Activated T-helper 1 cell treated with Interleukin-2 at 50 U/mL for 16 hours (primary cell): ENCODE measurements around the gene HPCAL1.
"Not testable (repeated sequence)": the region's sequence is repeated elsewhere in the genome, so short reads cannot be mapped to it uniquely, and the experiment has no call there.

Experiments used
- DNase-seq: peaks from one replicate; pipeline ENCODE4 v3.0.0-alpha.2; 2020; ENCODE audit warnings: low read depth

The HPCAL1 gene

DNA sequence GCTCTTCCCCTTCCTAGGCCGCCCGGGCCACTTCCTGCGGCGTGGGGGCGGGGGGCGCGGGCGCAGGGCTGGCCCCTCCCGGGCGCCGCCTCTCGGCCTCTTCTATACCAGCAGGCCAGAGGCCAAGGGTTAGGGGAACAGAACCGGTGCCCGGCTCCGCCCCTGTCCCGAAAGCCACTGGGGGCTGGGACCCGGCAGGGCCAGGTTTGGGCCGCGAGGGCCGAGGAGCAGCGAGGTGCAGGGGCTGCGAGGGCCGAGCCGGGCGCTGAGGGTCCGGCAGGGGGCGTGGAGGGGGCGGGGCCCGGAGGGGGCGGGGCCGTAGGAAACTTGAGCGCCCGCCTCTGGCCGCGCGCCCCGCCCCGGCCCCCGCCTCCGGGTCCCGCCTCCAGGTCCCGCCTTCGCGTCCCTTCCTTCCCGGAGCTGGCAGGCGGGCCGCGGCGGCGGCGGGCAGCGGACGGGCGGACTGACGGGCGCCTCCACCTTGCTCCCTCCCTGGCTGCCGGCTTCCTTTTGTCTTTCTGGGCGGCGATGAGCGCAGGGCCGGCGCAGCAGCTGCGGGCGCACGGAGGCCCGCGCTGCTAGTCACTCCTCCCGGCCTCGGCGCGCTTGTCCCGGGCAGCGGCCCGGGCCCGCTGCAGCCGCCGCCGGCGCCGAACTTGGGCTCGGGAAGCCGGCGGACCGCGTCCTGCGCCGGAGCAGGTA, at the start of gene HPCAL1:
HPCAL1 (plus strand) TSS at position 426 of the 702 bp plus-strand sequence. CDS start 116,854 bp downstream, outside the sequence.
- peak; percentile 76 for DNase-seq

DNA sequence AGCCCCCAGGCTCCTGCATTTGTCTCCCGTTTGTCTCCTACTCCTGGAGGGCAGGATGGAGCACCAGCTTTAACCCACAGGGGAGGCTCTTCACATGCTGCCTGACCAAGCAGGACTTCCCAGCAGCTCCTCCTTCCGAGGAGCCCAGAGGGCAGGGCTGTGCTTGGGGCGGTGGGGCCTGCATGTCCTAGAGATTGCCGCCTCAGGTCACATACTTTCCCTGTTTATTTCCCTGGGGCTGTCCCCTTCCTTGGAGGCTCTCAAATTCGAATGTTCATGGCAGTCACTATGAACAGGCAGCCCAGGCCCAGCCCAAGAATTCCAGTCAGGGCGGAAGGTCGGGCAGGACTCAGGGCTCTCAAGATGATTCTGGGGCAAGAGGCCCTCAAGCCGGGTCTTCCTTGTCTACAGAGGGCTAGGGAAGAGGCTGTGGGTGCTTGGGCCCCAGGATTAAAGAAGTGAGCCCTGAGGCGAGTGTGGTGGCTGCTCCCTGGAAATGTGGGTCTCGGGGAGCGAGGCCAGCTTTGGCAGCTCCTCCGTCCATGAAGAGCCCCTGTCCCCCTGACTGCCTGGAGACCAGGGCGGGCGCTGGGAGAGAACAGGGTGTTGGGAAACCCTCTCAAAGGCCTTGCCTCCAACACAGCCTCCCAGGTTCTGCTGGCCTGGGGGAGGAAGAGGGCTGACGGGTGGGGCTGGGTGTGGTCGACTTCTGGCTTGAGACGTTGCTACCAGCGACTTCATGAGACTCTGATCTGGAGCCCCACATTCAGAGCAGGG, 48.9 kb upstream of the HPCAL1 start:
- DNase-seq, result no peak

DNA sequence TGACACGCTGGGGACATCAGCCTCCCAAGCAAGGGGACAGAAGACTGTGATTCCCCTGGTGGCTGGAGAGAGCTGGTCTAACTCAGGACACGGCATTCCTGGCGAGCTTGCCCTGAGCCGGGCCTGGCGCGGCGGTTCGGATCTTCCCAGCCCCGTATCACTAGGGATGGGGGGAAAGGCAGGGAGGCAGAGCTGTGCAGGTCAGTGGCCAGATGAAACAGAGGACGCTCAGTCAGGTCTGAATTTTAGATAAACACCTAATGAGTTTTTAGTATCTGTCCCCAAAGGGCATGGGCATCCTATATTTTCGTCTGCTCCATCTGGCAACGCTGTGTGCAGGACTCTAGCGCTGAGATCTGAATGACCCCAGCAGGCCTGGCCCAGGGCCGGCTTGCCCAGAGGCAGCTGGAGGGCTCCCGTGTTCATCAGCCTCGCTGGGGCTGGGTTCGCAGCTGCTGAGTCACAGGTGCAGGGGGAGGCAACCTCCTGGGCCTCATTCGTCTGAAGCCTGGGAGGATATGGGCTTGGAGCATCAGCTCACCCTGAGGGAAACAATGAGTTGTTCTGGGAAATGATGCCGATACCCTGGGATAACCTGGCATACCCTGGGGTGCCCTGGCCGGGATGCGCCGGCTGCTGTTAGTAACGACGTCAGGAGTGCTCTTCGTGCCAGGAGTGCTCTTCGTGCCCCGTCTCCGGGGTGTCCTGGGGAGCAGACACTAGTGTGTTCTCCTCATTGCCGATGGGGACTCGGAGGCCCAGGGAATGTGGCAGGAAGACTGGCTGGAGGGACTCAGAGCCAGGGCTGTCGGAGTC, 48.1 kb upstream of the HPCAL1 start:
- DNase-seq, result no peak

DNA sequence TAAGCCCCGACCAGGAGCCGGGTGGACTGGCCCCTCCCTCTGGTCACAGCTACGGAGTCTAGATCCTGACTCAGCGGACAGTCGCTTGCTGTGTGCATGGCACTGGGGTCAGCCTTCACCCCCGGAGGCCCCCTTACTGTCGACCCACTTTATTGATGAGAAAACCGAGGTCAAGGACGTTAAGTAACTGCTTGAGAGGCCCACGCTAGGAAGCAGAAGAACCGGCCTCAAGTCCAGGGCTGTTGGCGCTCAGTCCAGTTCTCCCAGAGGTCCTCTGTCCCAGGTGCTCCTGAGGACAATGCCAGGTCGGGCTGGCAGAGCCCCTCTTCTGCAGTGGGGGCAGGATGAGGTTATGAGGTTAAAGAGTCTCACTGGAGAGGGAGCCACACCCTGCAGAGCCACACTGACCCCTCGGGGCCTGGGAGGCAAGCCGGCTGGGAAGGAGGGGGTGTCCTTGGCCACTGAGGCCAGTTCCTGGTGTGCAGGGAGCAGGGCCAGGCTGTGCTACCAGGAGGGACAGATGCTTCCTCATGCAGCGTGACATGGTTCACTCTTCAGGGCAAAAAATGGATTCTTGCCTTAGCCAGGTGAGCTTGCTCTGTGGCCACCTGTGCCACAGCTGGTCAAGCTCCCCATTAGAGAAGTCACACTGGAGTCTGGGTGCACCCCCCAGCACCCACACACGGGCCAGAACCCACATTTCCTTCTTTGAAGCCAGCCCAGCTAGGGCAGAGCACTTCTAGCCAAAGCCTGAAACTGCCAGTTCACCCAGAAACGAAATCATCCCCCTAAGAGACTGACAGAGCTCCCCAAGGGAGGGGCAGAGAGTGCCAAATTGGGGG, 47.3 kb upstream of the HPCAL1 start:
- no peak for DNase-seq

DNA sequence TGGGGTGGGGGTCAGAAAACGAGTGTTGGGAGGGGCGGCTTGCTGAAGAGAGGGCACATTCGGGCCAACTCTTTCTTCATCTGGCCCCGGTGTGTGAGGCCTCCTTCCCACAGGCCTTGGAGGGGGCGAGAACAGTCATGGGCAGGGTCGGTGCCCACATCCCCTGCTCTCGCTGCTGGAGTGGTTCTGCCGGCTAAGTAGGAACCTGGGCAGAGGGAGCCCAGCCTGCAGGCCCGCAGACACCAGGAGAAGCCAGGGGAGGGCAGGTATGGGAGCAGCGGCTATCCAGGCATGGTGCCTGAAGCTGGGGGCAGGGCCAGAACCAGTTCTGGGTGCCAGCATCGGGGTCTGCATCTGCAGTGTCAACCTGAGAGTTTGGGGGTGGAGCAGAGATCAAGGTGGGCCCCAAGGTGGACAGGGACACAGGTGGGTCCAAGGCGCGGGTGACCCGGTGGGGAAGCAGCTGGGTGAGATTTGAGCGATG, 46.6 kb upstream of the HPCAL1 start:
- no peak for DNase-seq

DNA sequence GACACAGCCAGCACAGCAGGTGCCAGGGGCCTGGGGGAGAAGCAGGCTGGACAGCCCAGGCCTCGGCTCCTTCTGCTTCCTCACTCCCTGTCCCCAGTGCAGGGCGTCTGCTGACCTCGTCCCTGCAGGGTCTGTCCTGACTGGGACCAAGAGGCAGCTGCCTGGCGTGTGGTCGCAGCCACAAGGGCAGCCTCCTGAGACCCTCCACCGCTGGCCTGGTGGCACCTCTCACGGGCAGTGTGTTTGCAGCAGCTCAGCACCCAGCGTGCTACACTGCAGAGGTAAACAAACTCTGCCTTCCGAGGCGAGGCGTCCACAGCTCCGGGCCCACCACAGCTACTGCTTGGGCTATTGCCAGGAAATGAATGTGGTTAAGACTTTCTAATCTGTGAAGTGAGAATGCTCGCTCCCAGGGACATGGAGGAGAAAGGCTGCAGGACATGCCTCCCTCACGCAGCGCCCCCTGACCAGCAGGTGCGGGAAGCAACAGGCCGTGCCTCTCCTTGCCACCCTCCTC, 46.1 kb upstream of the HPCAL1 start:
- DNase-seq, result no peak

DNA sequence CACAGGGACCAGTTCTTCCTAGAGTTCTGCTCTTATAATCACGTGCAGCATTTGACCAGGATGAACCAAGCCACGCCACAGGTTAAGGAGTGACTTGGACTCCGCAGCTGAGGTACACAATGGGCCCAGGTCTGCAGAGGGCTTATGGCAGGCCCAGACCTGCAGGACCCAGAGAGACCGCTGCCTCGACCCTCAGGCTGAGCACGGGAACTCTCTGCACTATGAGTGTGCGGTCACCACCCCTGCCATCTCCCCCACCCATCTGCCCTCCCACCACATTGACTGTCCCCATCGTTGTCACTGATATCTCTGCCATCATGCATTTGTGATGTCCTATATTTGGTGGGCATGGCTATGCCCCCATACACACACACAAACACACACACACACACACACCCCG, 45.7 kb upstream of the HPCAL1 start:
- no peak for DNase-seq

DNA sequence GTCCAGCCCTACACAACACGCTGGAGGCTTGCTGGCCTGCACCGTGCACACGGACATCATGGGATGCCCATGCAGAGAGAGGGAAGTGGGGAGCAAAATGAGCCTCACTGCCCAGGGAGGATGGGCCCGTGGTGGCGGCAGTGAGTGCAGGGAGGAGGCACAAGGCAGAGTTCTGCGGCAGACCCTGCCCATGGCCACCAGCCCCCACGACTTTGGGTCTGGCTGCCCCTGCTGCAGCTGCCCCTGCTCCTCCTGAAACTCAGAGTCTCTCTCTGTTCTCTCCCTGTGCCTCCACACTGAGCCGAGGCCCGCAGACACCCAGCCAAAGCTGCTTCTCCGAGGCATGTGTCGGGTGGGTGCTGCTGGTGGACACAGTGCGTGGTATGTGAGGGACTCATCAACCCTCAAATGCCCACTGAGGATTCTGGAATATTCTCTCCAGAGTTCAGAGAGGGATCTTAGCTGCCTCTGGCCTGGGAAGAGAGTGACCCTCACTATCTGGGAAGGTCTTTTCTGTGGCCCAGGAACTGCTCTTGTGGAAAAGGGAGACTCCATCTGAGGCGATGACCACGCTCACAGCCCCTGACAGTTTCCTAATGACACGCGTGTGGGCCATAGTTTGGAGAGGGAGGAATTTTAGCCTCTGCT, 45.1 kb upstream of the HPCAL1 start:
- DNase-seq, result no peak

DNA sequence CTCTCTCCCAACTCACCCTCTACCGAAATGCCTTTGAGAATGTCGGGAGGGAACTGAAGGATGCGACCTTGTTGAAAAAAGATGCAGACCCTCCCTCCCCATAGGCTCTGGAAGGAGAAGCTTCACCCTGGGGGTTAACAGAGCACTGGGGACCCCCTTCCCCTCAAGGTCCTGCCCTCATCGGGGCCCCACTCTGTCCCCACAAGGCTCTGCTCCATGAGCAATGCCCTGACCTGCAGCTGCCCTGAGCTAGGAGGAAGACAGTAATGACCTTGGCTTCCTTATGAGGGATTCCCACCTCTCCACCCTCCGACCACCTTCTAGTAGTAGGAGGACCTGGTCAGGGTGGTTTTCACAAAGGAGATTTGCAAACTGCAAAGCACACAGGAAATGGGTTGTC, 44.4 kb upstream of the HPCAL1 start:
- no peak for DNase-seq

DNA sequence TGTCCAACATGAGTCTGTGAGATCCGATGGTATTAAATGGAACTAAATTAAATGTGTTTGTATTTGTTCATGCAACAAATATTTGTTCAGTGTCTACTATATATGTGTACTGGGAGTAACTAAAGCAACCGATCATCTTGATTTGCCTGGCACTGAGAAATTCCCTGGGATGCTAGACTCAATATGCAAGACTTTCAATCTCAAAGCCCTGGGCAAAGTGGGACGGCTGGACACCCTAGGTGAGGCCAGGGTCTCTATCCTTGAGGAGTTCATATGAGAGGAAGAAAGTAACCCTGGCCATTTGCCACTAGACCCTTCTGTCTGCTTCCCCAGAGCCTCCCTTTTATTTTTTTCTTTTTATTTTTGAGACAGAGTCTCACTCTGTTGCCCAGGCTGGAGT, 44.0 kb upstream of the HPCAL1 start:
- DNase-seq, result no peak

DNA sequence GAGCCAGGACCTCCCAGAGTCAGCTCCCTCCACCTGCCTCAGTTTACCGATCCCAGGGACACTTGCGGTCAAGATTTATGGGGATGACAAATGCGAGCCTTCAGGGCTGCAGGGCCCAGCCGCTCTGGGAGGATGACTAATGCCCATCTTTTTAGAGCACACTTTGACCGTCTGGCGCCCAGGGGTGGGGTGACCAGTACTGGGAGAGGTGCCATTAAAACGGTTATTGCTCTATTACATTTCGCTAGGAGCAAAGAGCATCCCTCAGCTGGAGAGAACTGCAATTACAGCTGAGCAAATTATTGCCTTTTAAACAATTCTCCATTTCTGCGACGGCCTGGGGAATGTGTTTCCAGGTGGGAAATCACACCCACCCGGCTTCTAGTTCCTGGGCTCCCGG, 42.6 kb upstream of the HPCAL1 start:
- no peak for DNase-seq

DNA sequence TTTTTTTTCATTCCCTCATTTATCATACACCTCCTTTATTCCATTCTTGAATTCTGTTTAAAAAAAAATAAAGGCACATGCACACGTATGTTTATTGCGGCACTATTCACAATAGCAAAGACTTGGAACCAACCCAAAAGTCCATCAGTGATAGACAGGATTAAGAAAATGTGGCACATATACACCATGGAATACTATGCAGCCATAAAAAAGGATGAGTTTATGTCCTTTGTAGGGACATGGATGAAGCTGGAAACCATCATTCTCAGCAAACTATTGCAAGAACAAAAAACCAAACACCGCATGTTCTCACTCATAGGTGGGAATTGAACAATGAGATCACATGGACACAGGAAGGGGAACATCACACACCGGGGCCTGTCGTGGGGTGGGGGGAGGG, 39.2 kb upstream of the HPCAL1 start:
- DNase-seq, result not testable (repeated sequence)

DNA sequence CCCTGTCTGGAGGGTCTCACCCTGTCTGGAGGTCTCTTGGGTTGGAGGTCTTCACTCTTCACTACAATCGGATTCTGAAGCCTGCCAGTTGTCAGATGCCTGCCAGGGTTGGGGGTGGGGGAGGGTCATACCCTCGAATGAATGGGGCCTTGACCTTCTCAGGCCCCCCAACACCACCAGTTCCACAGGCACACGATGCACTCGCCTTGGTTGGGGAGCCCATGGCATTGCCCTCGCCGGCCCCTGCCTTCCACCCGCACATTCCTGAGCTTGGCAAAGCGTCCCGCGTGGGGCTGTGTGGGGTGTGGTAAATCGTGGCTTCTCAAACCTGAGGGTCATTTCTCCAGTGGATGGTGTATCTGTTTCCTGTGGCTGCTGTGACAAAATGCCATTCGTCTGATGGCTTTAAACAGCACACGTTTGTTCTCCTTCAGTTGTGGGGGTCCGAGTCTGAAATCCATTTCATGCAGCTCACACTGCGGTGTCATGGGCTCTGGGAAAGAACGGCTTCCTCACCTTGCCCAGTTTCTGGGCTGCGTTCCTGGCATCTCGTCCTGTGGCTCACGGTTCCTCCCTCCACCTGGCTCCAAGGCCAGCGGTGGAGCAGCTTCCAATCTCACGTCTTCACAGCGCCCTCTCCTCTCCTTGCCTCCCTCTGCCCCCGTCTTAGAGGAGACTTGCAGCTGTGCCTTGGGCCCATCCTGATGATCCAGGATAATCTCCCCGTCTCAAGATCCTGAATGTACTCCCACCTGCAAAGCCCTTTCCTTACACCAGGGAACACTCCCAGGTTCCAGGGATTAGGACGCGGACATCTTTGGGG, 38.0 kb upstream of the HPCAL1 start:
- DNase-seq, result no peak

DNA sequence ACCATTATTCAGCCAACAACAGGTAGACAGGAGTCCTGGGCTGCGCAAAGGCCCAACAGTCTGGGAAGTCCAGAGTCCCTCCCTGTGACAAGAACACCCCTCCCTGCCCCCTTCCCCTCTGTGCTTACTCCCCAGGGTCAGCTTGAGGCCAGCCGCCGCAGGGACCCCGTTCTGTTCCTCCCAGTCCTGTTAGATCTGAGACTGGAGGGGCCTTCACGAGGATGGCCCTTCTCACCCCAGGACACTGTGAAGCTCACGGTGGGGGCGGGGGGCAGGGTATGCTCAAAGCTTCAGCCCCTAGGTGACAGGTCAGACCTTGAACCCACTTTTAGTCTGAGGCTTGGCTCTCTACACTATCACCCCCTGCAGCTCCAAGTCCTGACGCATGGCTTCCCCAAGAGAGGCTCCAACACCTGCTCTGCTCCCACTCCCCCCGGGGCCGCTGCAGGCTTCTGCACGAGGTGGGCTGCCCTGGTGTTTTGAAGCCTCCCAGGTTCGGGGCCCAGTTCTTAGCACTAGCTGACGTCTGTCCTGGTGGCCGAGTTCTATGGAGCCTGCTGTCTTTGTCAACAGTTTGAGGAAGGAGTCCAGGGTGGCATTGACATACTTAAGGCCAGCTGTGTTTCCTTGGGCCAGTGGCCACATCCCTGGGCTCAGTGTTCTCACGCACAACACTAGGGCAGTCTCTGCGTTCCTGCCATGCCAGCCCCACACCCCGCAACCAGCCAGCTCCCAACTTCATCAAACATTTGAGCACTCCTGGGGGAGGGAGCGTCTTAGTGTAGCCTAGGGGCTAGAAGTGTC, 37.2 kb upstream of the HPCAL1 start:
- DNase-seq, result no peak

DNA sequence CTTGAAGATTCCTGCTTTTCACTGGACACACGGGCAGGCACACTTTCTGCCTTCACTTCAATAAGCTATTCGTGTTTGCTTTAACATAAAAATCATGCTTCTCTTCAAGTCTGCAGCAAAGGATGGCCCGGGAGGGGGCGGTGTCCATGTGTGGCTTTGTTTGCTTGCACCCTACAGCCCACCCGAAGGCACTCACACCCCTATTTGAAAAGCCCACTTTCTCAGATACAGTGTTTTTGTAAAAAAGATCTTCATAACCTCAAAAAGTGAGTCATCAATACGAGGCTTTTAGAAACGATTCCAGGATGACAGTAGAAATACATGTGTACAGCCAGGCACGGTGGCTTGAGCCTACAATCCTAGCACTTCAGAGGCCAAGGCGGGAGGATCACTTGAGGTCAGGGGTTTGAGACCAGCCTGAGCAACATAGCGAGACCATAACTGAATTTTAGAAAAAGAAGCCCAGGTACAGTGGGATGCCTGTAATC, 36.5 kb upstream of the HPCAL1 start:
- DNase-seq, result no peak

DNA sequence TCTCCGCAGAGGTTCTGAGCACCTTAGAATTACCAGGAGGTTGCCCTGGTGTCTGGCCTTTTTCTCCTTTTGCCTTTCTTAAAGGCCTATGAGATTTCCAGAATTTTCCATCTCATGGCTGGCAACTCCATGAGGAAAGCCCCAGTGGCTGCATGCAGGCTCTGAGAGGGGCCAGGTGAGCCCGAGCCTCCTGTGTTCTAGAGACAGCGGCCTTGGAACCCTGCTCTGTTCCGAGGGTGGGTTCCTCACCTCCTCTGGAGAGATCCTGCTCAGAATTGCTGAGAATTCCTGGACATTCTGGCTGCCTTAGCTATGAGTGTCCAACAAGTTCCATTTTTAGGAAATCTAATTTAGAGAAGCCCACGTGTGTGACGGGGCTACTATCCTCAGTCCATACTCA, 35.7 kb upstream of the HPCAL1 start:
- DNase-seq, result no peak

DNA sequence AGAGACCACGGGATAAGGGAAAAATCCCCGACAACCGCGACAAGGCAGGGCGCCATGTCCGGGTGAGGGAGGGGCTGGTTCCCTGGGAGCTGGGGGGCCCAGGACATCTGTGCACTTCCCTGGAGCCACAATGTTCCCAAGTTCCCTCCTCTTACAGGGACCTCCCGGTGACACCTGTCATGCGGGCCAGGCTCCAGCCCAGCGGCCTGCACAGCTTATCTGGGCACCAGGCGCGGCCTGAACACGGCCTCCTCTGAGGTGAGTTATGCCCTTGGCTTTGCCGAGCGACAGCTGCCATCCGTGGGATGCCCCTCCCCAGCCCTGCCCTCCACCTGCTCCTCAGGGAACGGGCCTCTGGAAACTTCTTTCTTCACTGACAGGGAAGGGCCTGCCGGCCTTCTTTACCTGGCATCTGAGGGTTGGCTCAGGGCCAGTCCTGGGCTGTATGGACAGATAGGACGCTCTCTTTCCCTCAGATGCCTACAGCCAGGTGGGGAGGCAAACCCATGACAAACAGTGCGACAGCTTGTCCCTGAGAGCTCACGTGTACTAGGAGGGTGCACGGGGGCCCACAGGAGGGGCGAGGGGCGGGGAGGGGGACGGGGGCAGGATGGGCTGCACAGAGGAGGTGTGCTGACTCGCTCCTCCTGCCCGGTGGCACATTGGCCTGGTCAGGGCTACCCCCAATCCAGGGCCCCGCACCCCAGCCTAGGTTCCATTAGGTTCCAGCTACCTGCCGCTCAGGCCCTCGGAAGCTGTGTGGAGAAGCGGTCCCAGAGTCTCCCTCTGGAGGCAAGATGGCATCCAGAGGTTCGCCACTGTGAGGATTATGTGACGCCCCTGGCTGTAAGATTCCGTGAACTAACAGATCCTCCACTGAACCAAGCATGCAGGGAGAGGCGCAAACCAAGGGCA, 34.9 kb upstream of the HPCAL1 start:
- DNase-seq, result no peak

DNA sequence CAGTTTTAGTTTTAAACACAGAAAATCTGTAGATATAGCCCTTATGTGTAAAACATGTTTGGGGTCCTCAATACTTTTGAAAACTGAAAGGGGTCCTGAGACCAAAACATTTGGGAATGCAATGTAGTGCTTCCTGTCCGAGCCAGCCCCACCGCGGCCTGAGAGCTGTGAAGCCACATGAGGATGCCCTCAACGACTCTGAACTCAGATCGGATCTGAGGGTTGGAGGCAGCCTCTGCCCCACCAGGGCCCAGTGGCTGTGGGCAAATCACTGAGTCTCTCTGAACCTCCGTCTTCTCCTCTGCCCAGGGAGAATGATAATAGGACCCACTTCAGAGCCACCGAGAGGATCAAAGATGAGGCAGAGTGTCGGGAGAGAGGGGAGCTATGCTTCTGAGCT, 33.4 kb upstream of the HPCAL1 start:
- DNase-seq, result no peak
